ENCODE data around the gene WDR3.

The WDR3 gene

DNA sequence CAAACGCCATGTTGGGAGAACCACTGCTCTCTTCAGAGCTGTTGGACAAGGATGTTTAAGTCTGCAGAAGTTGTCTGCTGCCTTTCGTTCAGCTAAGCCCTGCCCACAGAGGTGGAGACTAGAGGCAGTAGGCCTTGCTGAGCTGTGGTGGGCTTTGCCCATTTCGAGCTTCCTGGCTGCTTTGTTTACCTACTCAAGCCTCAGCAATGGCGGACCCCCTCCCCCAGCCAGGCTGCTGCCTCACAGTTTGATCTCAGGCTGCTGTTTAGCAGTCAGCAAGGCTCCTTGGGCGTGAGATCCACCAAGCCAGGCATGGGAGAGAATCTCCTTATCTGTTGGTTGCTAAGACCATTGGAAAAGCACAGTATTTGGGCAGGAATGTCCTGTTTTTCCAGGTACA lies 74.8 kb downstream of the WDR3 start:
- POLR2A ChIA-PET: no interaction called here
- 98% methylated on average over 4 of the region's 5 CpGs for WGBS (ENCODE audit: insufficient coverage)
- H3K4me3 ChIP-seq (ENCODE audit: control insufficient read depth in 1 of 7, extremely low read depth in 1 of 7, insufficient read depth in 4 of 7, low read depth in 2 of 7, low read length in 6 of 7): no peak overlapping the region
- CTCF ChIA-PET: interaction anchor here (0.7 to 1.6 kb wide), 2 partner anchors 9 to 16 kb away, joined by 3 to 4 read pairs; no protein-coding TSS in a partner anchor
- no peaks in the 10 kb centered on the region for H3K4me1 ChIP-seq (ENCODE audit: control extremely low read depth in 1 of 4, control insufficient read depth in 4 of 4, insufficient read depth in 4 of 4, low read length in 3 of 4)
- no peak overlapping the region for H3K27ac ChIP-seq (ENCODE audit: insufficient read depth in 1 of 2, low read depth in 1 of 2, low read length in 2 of 2, poor library complexity in 1 of 2, severe bottlenecking in 2 of 2)
- no peaks in the 10 kb centered on the region for H3K27me3 ChIP-seq (replicated peaks in 2 of 5; ENCODE audit: control insufficient read depth in 4 of 5, insufficient read depth in 5 of 5, low read length in 4 of 5)
- H3K9me3 ChIP-seq (ENCODE audit: control extremely low read depth in 1 of 5, control insufficient read depth in 4 of 5, insufficient read depth in 2 of 5, low read depth in 1 of 5, low read length in 4 of 5): peaks cover 0 to 4% (median 0%) of the 10 kb centered on the region in 5 experiments
- no peaks in the 10 kb centered on the region for H3K36me3 ChIP-seq (ENCODE audit: control insufficient read depth in 4 of 4, insufficient read depth in 4 of 4, low read length in 3 of 4)
- no peak for DNase-seq

DNA sequence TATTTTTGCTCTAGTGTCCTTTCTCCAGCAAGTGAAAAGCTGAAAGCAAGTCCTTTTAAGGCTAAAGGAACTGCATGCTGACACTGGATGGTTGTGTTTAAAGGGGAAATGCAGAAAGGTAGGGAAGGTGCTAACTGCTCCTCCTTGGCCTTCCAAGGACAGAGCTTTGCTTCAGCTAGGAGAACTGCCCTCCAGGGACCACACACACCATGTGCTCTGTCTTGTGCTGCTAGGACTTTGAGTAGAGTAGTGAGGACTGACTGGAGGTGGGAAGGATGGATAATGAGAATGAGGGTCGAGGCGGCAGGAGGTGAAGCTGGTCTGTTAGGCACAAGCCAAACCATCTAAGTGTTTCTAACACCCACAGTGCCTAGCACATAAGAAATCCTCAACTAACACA lies 77.9 kb downstream of the WDR3 start:
- no CpG with 5 or more reads among the region's 2 CpGs for WGBS (ENCODE audit: insufficient coverage)
- no peak for DNase-seq
- Histone ChIP-seq H3K4me3 (ENCODE audit: control insufficient read depth in 1 of 7, extremely low read depth in 1 of 7, insufficient read depth in 4 of 7, low read depth in 2 of 7, low read length in 6 of 7) (no peak overlapping the region), H3K27me3 (replicated peaks in 2 of 5; ENCODE audit: control insufficient read depth in 4 of 5, insufficient read depth in 5 of 5, low read length in 4 of 5) (no peaks in the 10 kb centered on the region), H3K9me3 (ENCODE audit: control extremely low read depth in 1 of 5, control insufficient read depth in 4 of 5, insufficient read depth in 2 of 5, low read depth in 1 of 5, low read length in 4 of 5) (peaks cover 0 to 4% (median 0%) of the 10 kb centered on the region in 5 experiments), H3K27ac (ENCODE audit: insufficient read depth in 1 of 2, low read depth in 1 of 2, low read length in 2 of 2, poor library complexity in 1 of 2, severe bottlenecking in 2 of 2) (no peak overlapping the region), H3K36me3 (ENCODE audit: control insufficient read depth in 4 of 4, insufficient read depth in 4 of 4, low read length in 3 of 4) (no peaks in the 10 kb centered on the region), H3K4me1 (ENCODE audit: control extremely low read depth in 1 of 4, control insufficient read depth in 4 of 4, insufficient read depth in 4 of 4, low read length in 3 of 4) (no peaks in the 10 kb centered on the region)
- ChIA-PET POLR2A (no interaction called here), CTCF (no interaction called here)

DNA sequence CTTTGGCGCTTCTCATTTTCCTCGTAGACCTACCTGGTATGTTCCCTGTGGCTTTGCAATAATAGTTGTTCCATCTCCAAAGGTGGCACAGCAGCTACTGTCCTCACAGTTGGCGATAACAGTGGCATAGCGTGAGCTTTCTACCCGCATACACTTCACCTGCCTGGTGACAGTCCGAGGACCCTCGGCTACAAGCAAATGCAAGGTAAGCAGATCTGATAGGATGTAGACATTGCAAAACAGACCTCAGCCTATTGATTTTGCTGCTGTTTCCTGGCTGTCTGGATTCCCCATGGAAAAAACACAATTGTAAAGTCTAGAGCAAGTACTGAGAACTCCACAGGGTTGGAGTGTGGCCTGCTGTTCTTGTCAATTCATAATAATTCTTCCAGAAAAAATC lies 78.5 kb downstream of the WDR3 start:
- no peaks in the 10 kb centered on the region for H3K36me3 ChIP-seq (ENCODE audit: control insufficient read depth in 4 of 4, insufficient read depth in 4 of 4, low read length in 3 of 4)
- no peak overlapping the region for H3K27ac ChIP-seq (ENCODE audit: insufficient read depth in 1 of 2, low read depth in 1 of 2, low read length in 2 of 2, poor library complexity in 1 of 2, severe bottlenecking in 2 of 2)
- WGBS (ENCODE audit: insufficient coverage): 98% methylated on average over 7 of the region's 7 CpGs
- ChIA-PET POLR2A (no interaction called here), CTCF (no interaction called here)
- no peak for DNase-seq
- H3K9me3 ChIP-seq (ENCODE audit: control extremely low read depth in 1 of 5, control insufficient read depth in 4 of 5, insufficient read depth in 2 of 5, low read depth in 1 of 5, low read length in 4 of 5): peaks cover 0 to 4% (median 0%) of the 10 kb centered on the region in 5 experiments
- H3K4me3 ChIP-seq (ENCODE audit: control insufficient read depth in 1 of 7, extremely low read depth in 1 of 7, insufficient read depth in 4 of 7, low read depth in 2 of 7, low read length in 6 of 7): no peak overlapping the region
- no peaks in the 10 kb centered on the region for H3K27me3 ChIP-seq (replicated peaks in 2 of 5; ENCODE audit: control insufficient read depth in 4 of 5, insufficient read depth in 5 of 5, low read length in 4 of 5)
- H3K4me1 ChIP-seq (ENCODE audit: control extremely low read depth in 1 of 4, control insufficient read depth in 4 of 4, insufficient read depth in 4 of 4, low read length in 3 of 4): no peaks in the 10 kb centered on the region

DNA sequence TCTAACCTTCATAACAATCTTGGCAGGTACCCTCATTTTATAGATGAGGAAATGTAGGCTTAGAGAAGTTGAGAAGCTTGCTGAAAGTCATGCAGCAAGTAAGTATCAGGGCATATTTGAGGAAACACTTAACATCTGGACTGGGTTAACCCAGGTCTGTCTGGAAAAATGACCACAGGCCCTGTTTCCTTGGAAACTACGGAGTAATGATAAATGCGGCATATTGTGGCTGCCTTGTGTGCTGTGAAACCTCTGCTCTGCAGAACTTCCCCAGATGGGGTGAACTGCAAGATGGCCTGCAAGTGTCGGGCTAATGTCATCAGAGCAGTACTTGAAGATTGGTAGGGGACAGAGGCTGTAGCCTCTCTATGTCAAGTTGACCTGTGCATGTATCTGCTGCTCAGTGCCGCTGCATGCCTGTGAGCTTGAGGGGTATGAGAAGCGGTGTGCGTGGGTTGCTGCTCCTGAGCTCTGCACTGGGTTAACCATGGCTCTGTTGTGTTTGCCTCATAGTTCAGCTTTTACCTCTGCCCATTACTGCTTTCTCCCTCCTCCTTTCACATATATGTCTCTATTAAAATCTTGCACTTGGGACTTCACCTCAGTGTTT lies 83.1 kb downstream of the WDR3 start:
- CTCF ChIA-PET: interaction anchor here (1.8 kb wide), 1 partner anchor 9 kb away, joined by 4 read pairs; no protein-coding TSS in a partner anchor
- no peaks in the 10 kb centered on the region for H3K4me1 ChIP-seq (ENCODE audit: control extremely low read depth in 1 of 4, control insufficient read depth in 4 of 4, insufficient read depth in 4 of 4, low read length in 3 of 4)
- DNase-seq: no peak
- no peaks in the 10 kb centered on the region for H3K36me3 ChIP-seq (ENCODE audit: control insufficient read depth in 4 of 4, insufficient read depth in 4 of 4, low read length in 3 of 4)
- H3K4me3 ChIP-seq (ENCODE audit: control insufficient read depth in 1 of 7, extremely low read depth in 1 of 7, insufficient read depth in 4 of 7, low read depth in 2 of 7, low read length in 6 of 7): no peak overlapping the region
- H3K27ac ChIP-seq (ENCODE audit: insufficient read depth in 1 of 2, low read depth in 1 of 2, low read length in 2 of 2, poor library complexity in 1 of 2, severe bottlenecking in 2 of 2): no peak overlapping the region
- no peaks in the 10 kb centered on the region for H3K27me3 ChIP-seq (replicated peaks in 2 of 5; ENCODE audit: control insufficient read depth in 4 of 5, insufficient read depth in 5 of 5, low read length in 4 of 5)
- POLR2A ChIA-PET: no interaction called here
- 98% methylated on average over 6 of the region's 6 CpGs for WGBS (ENCODE audit: insufficient coverage)
- H3K9me3 ChIP-seq (ENCODE audit: control extremely low read depth in 1 of 5, control insufficient read depth in 4 of 5, insufficient read depth in 2 of 5, low read depth in 1 of 5, low read length in 4 of 5): no peaks in the 10 kb centered on the region

DNA sequence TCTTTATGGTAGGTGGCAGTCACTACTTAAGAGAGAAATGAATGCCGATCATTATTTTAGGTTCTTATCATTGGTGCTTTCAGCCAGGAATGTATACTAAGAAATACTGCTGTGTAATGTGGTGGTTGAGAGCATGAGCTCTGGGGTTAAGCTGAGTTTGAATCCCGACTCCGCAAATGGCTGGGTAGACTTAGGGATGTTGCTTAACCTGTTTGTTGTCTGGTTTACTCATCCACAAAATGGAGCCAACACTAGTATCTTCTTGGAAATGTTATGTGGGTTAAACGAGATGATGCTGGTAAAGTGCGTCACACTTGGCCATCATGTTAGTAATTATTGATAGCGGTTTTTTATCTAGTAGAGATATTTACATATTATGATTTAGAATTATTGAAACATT lies 83.8 kb downstream of the WDR3 start:
- POLR2A ChIA-PET: no interaction called here

DNA sequence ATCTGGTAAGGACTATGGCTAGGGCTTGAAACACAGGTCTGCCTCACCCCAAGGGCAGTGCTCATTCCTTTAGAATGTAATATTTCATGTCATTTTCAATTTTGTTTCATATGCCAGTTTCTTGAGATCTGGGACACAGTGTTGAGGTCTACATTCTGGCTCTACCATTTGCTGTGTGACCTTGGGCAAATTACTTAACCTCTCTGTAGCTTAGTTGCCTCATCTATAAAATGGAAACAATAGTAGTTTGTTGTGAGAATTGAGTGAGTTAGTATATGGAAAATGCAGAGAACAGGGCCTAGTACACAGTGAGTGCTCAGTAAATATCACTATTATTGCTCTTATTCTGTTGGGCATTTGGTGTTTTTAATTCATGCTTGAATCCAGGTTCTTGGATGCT lies 84.4 kb downstream of the WDR3 start:
- CTCF ChIA-PET: interaction anchor here (1.8 kb wide), 1 partner anchor 10 kb away, joined by 4 read pairs; no protein-coding TSS in a partner anchor
- H3K27ac ChIP-seq (ENCODE audit: insufficient read depth in 1 of 2, low read depth in 1 of 2, low read length in 2 of 2, poor library complexity in 1 of 2, severe bottlenecking in 2 of 2): no peak overlapping the region
- no peaks in the 10 kb centered on the region for H3K4me1 ChIP-seq (ENCODE audit: control extremely low read depth in 1 of 4, control insufficient read depth in 4 of 4, insufficient read depth in 4 of 4, low read length in 3 of 4)
- H3K36me3 ChIP-seq (ENCODE audit: control insufficient read depth in 4 of 4, insufficient read depth in 4 of 4, low read length in 3 of 4): no peaks in the 10 kb centered on the region
- no peaks in the 10 kb centered on the region for H3K27me3 ChIP-seq (replicated peaks in 2 of 5; ENCODE audit: control insufficient read depth in 4 of 5, insufficient read depth in 5 of 5, low read length in 4 of 5)
- POLR2A ChIA-PET: no interaction called here
- H3K9me3 ChIP-seq (ENCODE audit: control extremely low read depth in 1 of 5, control insufficient read depth in 4 of 5, insufficient read depth in 2 of 5, low read depth in 1 of 5, low read length in 4 of 5): no peaks in the 10 kb centered on the region
- no peak for DNase-seq
- H3K4me3 ChIP-seq (ENCODE audit: control insufficient read depth in 1 of 7, extremely low read depth in 1 of 7, insufficient read depth in 4 of 7, low read depth in 2 of 7, low read length in 6 of 7): no peak overlapping the region

More for the DNA sequence above, 83.8 kb downstream of the WDR3 start:
- no peak overlapping the region for H3K4me3 ChIP-seq (ENCODE audit: control insufficient read depth in 1 of 7, extremely low read depth in 1 of 7, insufficient read depth in 4 of 7, low read depth in 2 of 7, low read length in 6 of 7)
- no peaks in the 10 kb centered on the region for H3K27me3 ChIP-seq (replicated peaks in 2 of 5; ENCODE audit: control insufficient read depth in 4 of 5, insufficient read depth in 5 of 5, low read length in 4 of 5)
- no peaks in the 10 kb centered on the region for H3K9me3 ChIP-seq (ENCODE audit: control extremely low read depth in 1 of 5, control insufficient read depth in 4 of 5, insufficient read depth in 2 of 5, low read depth in 1 of 5, low read length in 4 of 5)
- no peak for DNase-seq
- WGBS (ENCODE audit: insufficient coverage): 100% methylated on average over 2 of the region's 6 CpGs
- H3K4me1 ChIP-seq (ENCODE audit: control extremely low read depth in 1 of 4, control insufficient read depth in 4 of 4, insufficient read depth in 4 of 4, low read length in 3 of 4): no peaks in the 10 kb centered on the region
- CTCF ChIA-PET: interaction anchor here (1.8 kb wide), 1 partner anchor 10 kb away, joined by 4 read pairs; no protein-coding TSS in a partner anchor
- H3K27ac ChIP-seq (ENCODE audit: insufficient read depth in 1 of 2, low read depth in 1 of 2, low read length in 2 of 2, poor library complexity in 1 of 2, severe bottlenecking in 2 of 2): no peak overlapping the region
- no peaks in the 10 kb centered on the region for H3K36me3 ChIP-seq (ENCODE audit: control insufficient read depth in 4 of 4, insufficient read depth in 4 of 4, low read length in 3 of 4)
